Smooth muscle cell (in vitro differentiated cells): ENCODE measurements around the gene PRDM2. TPM values are rescaled to one million over a fixed set of nuclear protein-coding genes. Genes with fewer than 3 reads are reported as not detected.
A peak's percentile ranks its signal among the peaks of the same experiment; 100 is the strongest.

Experiments used
- DNase-seq: peaks from one replicate; lab custom pipeline; 2025; ENCODE audit not compliant: unreplicated experiment; lab: John Stamatoyannopoulos, UW
- H2AFZ ChIP-seq: fragments of 200-600 bp; sonication (generic); 2 replicates; pipeline ENCODE4 v1.6.0; 2016; ENCODE audit warnings: antibody characterized with exemption, low read depth, mild to moderate bottlenecking
- H3F3A ChIP-seq: fragments of 200-600 bp; sonication (generic); 2 replicates; pipeline ENCODE4 v1.6.0; 2017; ENCODE audit warnings: antibody characterized with exemption, low read depth
- H3K27ac ChIP-seq: fragments of 200-600 bp; sonication (generic); 2 replicates; pipeline ENCODE4 v1.5.1; 2016; ENCODE audit warnings: low read depth, mild to moderate bottlenecking
- H3K27me3 ChIP-seq: fragments of 200-600 bp; sonication (generic); 2 replicates; pipeline ENCODE4 v1.6.1; 2016; ENCODE audit warnings: low read depth, mild to moderate bottlenecking
- H3K36me3 ChIP-seq: fragments of 200-600 bp; sonication (generic); 2 replicates; pipeline ENCODE4 v1.5.1; 2016; ENCODE audit warnings: low read depth
- H3K4me1 ChIP-seq: fragments of 200-600 bp; sonication (generic); 2 replicates; pipeline ENCODE4 v1.5.1; 2016; ENCODE audit warnings: low read depth
- H3K4me2 ChIP-seq: fragments of 200-600 bp; sonication (generic); 2 replicates; pipeline ENCODE4 v1.6.0; 2016; ENCODE audit warnings: mild to moderate bottlenecking
- H3K4me3 ChIP-seq: fragments of 200-600 bp; sonication (generic); 2 replicates; pipeline ENCODE4 v1.5.1; 2016; ENCODE audit warnings: mild to moderate bottlenecking
- H3K79me2 ChIP-seq: fragments of 200-600 bp; sonication (generic); 2 replicates; pipeline ENCODE4 v1.6.0; 2016; ENCODE audit warnings: low read depth, mild to moderate bottlenecking
- H3K9ac ChIP-seq: fragments of 200-600 bp; sonication (generic); 2 replicates; pipeline ENCODE4 v1.6.0; 2016; ENCODE audit warnings: low read depth
- H3K9me3 ChIP-seq: fragments of 200-600 bp; sonication (generic); replicated peaks from 2 replicates; pipeline ENCODE4 v1.5.1; 2016; ENCODE audit warnings: low read depth
- H4K20me1 ChIP-seq: fragments of 200-600 bp; sonication (generic); 2 replicates; pipeline ENCODE4 v1.6.0; 2016; ENCODE audit warnings: low read depth
- CTCF ChIP-seq: fragments of 200-600 bp; sonication (generic); IDR thresholded peaks from 2 replicates; pipeline ENCODE4 v1.5.1; 2017; ENCODE audit warnings: borderline replicate concordance, mild to moderate bottlenecking, antibody characterized with exemption; ENCODE audit not compliant: insufficient read depth, poor library complexity, severe bottlenecking
- WGBS: methylation state at CpG from one replicate; pipeline ENCODE4 v1.1.7; 2016; ENCODE audit warnings: low lambda C conversion rate; 5-methylcytosine and 5-hydroxymethylcytosine counted together
- polyA plus RNA-seq: library from polyadenylated mRNA; unstranded; fragments of >200 nt; fragmentation: Nextera tagmentation; extraction: Ambion mirVana; gene quantifications from 2 replicates; pipeline ENCODE4 v1.2.1, GENCODE V29; 2016
- total RNA-seq: library from RNA; depleted of rRNA; stranded (reverse); fragments of >200 nt; gene quantifications from 2 replicates; pipeline ENCODE4 v1.2.3, GENCODE V29; 2014

PRDM2 gene
- total and polyA plus RNA-seq, 2 experiments from 2014 or later: 19.8 to 20.0 TPM

- Histone ChIP-seq H3K4me3 (no peak overlapping the region), H4K20me1 (peaks cover 100% of the 10 kb centered on the region), H3F3A (peaks cover 17% of the 10 kb centered on the region), H3K4me1 (peaks cover 65% of the 10 kb centered on the region), H3K9ac (no peak overlapping the region), H2AFZ (no peak overlapping the region), H3K9me3 (no peaks in the 10 kb centered on the region), H3K27ac (peak overlapping the region; percentile 84), H3K79me2 (peaks cover 100% of the 10 kb centered on the region), H3K36me3 (no peaks in the 10 kb centered on the region), H3K4me2 (no peak overlapping the region), H3K27me3 (no peaks in the 10 kb centered on the region)
- DNase-seq: no peak
- 68% methylated on average over 5 of the region's 5 CpGs for WGBS
- TF ChIP-seq CTCF: no peak
These were observed 60.9 kb downstream of the PRDM2 start for GRCh38 chr1:13760921-13761320.

- H3K9ac ChIP-seq: peak overlapping the region; percentile 9
- DNase-seq: no peak
- H3K4me2 ChIP-seq: no peak overlapping the region
- no peak for TF ChIP-seq CTCF
- no peaks in the 10 kb centered on the region for H3K9me3 ChIP-seq
- peaks cover 17% of the 10 kb centered on the region for H3F3A ChIP-seq
- H2AFZ ChIP-seq: no peak overlapping the region
- peak overlapping the region; percentile 84 for H3K27ac ChIP-seq
- 98% methylated on average over 9 of the region's 9 CpGs for WGBS
- no peaks in the 10 kb centered on the region for H3K36me3 ChIP-seq
- no peak overlapping the region for H3K4me3 ChIP-seq
- peaks cover 60% of the 10 kb centered on the region for H3K4me1 ChIP-seq
- peaks cover 100% of the 10 kb centered on the region for H3K79me2 ChIP-seq
- no peaks in the 10 kb centered on the region for H3K27me3 ChIP-seq
- peaks cover 100% of the 10 kb centered on the region for H4K20me1 ChIP-seq
These were observed 61.9 kb downstream of the PRDM2 start for GRCh38 chr1:13761883-13762282.

GRCh38 chr1:13762642-13763041 is 62.7 kb downstream of the PRDM2 start:
- peaks cover 100% of the 10 kb centered on the region for H4K20me1 ChIP-seq
- WGBS: 89% methylated on average over 8 of the region's 8 CpGs
- H2AFZ ChIP-seq: no peak overlapping the region
- H3K4me3 ChIP-seq: no peak overlapping the region
- no peaks in the 10 kb centered on the region for H3K27me3 ChIP-seq
- peaks cover 54% of the 10 kb centered on the region for H3K4me1 ChIP-seq
- no peaks in the 10 kb centered on the region for H3K9me3 ChIP-seq
- DNase-seq: no peak
- TF ChIP-seq CTCF: no peak
- H3K36me3 ChIP-seq: no peaks in the 10 kb centered on the region
- peak overlapping the region; percentile 80 for H3K4me2 ChIP-seq
- H3K27ac ChIP-seq: peak overlapping the region; percentile 41
- H3F3A ChIP-seq: peaks cover 17% of the 10 kb centered on the region
- no peak overlapping the region for H3K9ac ChIP-seq
- peaks cover 100% of the 10 kb centered on the region for H3K79me2 ChIP-seq

- Histone ChIP-seq H3K4me3 (no peak overlapping the region), H2AFZ (no peak overlapping the region), H3K27ac (peak overlapping the region; percentile 41), H3K27me3 (no peaks in the 10 kb centered on the region), H3K9me3 (no peaks in the 10 kb centered on the region), H3F3A (peaks cover 11% of the 10 kb centered on the region), H3K4me1 (peaks cover 49% of the 10 kb centered on the region), H4K20me1 (peaks cover 100% of the 10 kb centered on the region), H3K79me2 (peaks cover 100% of the 10 kb centered on the region), H3K4me2 (peak overlapping the region; percentile 80), H3K36me3 (no peaks in the 10 kb centered on the region), H3K9ac (no peak overlapping the region)
- DNase-seq: no peak
- WGBS: 54% methylated on average over 2 of the region's 2 CpGs
- TF ChIP-seq CTCF: no peak
These were observed 63.2 kb downstream of the PRDM2 start for GRCh38 chr1:13763222-13763621.
